GM21526 (cell line): ENCODE measurements around the gene LGALS1.
"Not testable (repeated sequence)": the region's sequence is repeated elsewhere in the genome, so short reads cannot be mapped to it uniquely, and the experiment has no call there.

ENCODE experiments used
- ATAC-seq: cut with Tn5 transposase; IDR thresholded peaks from one replicate; pipeline ENCODE4 v1.9.1; 2021; ENCODE audit warnings: moderate library complexity; ENCODE audit not compliant: unreplicated experiment, low FRiP score

Gene LGALS1

GRCh38 chr22:37714634-37715033 lies 39.2 kb downstream of the LGALS1 start:
- no peak for ATAC-seq

- no peak for ATAC-seq
These were observed 40.3 kb downstream of the LGALS1 start for GRCh38 chr22:37715760-37716159.

GRCh38 chr22:37716708-37717107 lies 41.3 kb downstream of the LGALS1 start:
- no peak for ATAC-seq

DNA sequence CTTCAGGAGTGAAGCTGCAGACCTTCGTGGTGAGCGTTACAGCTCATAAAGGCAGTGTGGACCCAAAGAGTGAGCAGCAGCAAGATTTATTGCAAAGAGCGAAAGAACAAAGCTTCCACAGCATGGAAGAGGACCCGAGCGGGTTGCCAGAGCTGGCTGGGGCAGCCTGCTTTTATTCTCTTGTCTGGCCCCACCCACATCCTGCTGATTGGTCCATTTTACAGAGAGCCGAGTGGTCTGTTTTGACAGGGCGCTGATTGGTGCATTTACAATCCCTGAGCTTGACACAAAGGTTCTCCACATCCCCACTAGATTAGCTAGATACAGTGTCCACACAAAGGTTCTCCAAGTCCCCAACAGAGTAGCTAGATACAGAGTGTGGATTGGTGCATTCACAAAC lies 41.8 kb downstream of the LGALS1 start:
- ATAC-seq, result not testable (repeated sequence)

DNA sequence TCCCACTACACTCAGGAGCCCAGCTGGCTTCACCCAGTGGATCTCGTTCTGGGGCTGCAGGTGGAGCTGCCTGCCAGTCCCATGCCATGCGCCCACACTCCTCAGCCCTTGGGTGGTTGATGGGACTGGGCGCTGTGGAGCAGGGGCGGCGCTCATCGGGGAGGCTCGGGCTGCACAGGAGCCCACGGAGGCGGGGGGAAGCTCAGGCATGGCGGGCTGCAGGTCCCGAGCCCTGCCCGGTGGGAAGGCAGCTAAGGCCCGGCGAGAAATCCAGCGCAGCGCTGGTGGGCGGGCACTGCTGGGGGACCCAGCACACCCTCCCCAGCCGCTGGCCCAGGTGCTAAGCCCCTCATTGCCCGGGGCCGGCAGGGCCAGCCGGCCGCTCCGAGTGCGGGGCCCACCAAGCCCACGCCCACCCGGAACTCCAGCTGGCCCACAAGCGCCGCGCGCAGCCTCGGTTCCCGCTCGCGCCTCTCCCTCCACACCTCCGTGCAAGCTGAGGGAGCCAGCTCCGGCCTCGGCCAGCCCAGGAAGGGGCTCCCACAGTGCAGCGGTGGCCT lies 42.4 kb downstream of the LGALS1 start:
- ATAC-seq, result not testable (repeated sequence)

DNA sequence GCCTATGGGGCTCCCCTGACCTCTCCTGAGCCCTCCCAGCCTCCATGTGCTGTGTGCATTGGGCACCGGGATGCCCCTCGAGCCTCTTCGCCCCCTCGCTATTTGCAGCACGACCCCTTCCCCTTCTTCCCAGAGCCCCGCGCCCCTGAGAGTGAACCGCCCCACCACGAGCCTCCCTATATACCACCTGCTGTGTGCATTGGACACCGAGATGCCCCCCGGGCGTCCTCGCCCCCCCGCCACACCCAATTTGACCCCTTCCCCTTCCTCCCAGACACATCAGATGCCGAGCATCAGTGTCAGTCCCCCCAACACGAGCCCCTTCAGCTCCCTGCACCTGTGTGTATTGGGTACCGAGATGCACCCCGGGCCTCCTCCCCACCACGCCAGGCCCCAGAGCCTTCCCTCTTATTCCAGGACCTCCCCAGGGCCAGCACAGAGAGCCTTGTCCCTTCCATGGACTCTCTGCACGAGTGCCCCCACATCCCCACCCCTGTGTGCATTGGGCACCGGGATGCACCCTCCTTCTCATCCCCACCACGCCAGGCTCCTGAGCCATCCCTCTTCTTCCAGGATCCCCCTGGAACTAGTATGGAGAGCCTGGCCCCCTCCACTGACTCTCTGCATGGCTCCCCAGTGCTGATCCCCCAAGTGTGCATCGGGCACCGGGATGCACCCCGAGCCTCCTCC lies 50.3 kb downstream of the LGALS1 start:
- ATAC-seq, result no peak

DNA sequence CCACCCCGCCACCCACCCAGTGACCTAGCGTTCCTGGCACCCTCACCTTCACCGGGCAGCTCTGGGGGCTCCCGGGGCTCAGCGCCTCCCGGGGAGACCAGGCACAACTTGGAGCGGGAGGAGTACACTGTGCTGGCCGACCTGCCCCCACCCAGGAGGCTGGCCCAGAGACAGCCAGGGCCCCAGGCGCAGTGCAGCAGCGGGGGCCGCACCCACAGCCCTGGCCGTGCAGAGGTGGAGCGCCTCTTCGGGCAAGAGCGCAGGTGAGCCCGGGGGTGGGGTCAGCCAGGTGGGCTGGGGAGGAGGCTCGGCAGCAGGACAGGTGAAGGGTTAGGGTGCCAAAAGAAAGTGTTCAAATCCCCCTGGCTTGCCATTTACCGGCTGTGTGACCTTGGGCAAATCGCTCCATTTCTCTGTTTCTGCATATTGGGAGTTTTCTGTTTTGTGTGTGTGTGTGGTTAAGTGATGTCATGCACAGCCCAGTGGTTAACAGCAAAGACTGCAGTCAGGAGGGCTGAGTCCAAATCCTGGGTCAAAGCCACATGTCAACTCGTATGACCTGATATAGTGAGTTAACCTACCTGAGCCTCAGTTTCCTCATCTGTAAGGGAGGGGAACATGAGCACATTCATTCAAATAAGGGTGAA lies 50.9 kb downstream of the LGALS1 start:
- no peak for ATAC-seq

DNA sequence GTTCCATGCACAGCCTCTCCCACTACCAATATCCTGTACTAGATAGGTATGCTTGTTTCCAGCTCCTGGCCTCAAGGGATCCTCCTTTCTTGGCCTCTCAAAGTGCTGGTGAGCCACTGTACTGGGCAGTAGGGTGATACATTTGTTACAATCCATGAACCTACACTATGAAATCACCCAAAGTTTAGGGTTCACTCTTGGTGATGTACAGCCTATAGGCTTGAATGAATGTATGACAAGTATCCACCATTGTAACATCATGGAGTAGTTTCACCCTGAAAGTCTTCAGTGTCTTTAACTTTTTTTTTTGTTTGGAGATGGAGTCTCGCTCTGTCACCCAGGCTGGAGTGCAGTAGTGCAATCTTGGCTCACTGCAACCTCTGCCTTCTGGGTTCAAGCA lies 53.2 kb downstream of the LGALS1 start:
- no peak for ATAC-seq
